GM15510 (cell line): ENCODE results near the gene CBX4.

Experiments
- POLR2A ChIP-seq: IDR thresholded peaks from 3 replicates; pipeline ENCODE4 v1.6.1; 2011; ENCODE audit warnings: borderline replicate concordance; ENCODE audit not compliant: insufficient read length; ENCODE audit errors: extremely low read depth

The CBX4 gene

GRCh38 chr17:79835953-79836509 is 3.2 kb downstream of the CBX4 start:
- TF ChIP-seq POLR2A: no peak

GRCh38 chr17:79835470-79835899 is 3.8 kb downstream of the CBX4 start:
- no peak for TF ChIP-seq POLR2A

- no peak for TF ChIP-seq POLR2A
Measured at GRCh38 chr17:79834565-79835469, 4.4 kb downstream of the CBX4 start.

GRCh38 chr17:79833744-79834564 is 5.3 kb downstream of the CBX4 start:
- TF ChIP-seq POLR2A: no peak

- TF ChIP-seq POLR2A: no peak
Measured at GRCh38 chr17:79833110-79833450, 6.2 kb downstream of the CBX4 start.

GRCh38 chr17:79832218-79833109 is 6.8 kb downstream of the CBX4 start:
- TF ChIP-seq POLR2A: no peak

GRCh38 chr17:79831265-79832217 is 7.7 kb downstream of the CBX4 start:
- TF ChIP-seq POLR2A: no peak

GRCh38 chr17:79830763-79831264 is 8.4 kb downstream of the CBX4 start:
- no peak for TF ChIP-seq POLR2A

GRCh38 chr17:79830303-79830702 is 8.9 kb downstream of the CBX4 start:
- TF ChIP-seq POLR2A: no peak

- no peak for TF ChIP-seq POLR2A
Measured at GRCh38 chr17:79829457-79829856, 9.8 kb downstream of the CBX4 start.

GRCh38 chr17:79829004-79829403 is 10.2 kb downstream of the CBX4 start:
- no peak for TF ChIP-seq POLR2A

GRCh38 chr17:79826841-79827578 is 12.2 kb downstream of the CBX4 start:
- TF ChIP-seq POLR2A: no peak
